PFSK-1 (cell line): ENCODE results near the gene THBS1.

ENCODE experiments used
- FOXP2 ChIP-seq: optimal IDR thresholded peaks from 2 replicates; pipeline ENCODE3; 2011; ENCODE audit warnings: borderline replicate concordance, control low read depth, inconsistent platforms; ENCODE audit not compliant: insufficient read depth; ENCODE audit errors: extremely low read length, extremely low read depth
- POLR2AphosphoS5 ChIP-seq: IDR thresholded peaks from 2 replicates; pipeline ENCODE4 v1.6.1; 2012; ENCODE audit warnings: low read depth, mild to moderate bottlenecking, control low read depth, low read length, moderate library complexity
- REST ChIP-seq, 2 experiments: IDR thresholded peaks; 2 replicates each; pipeline versions ENCODE4 v1.6.1 to v1.8.0; 2011 to 2012; ENCODE audit warnings: low read depth in 2 of 2, low read length in 2 of 2, control low read depth in 1 of 2, inconsistent platforms in 1 of 2, mild to moderate bottlenecking in 1 of 2, moderate library complexity in 1 of 2; ENCODE audit not compliant: insufficient read depth in 1 of 2
- SIN3A ChIP-seq: IDR thresholded peaks from 2 replicates; pipeline ENCODE4 v1.6.1; 2012; ENCODE audit warnings: mild to moderate bottlenecking, low read length, moderate library complexity, borderline replicate concordance; ENCODE audit not compliant: insufficient read depth
- TAF1 ChIP-seq: IDR thresholded peaks from 2 replicates; pipeline ENCODE4 v1.6.1; 2012; ENCODE audit warnings: low read length, control low read depth, borderline replicate concordance; ENCODE audit not compliant: insufficient read depth

Gene THBS1

GRCh38 chr15:39589193-39589814 is 8.4 kb downstream of the THBS1 start:
- TF ChIP-seq REST (IDR thresholded peaks at IDR 0.05; ENCODE audit: insufficient read depth in 1 of 2, low read depth in 2 of 2, low read length in 2 of 2) = no peak

- no peak for TF ChIP-seq SIN3A
These were observed 9.2 kb downstream of the THBS1 start for GRCh38 chr15:39589815-39590644.

GRCh38 chr15:39591141-39591895 is 10.4 kb downstream of the THBS1 start:
- TF ChIP-seq POLR2AphosphoS5 (no peak), REST (IDR thresholded peaks at IDR 0.05; ENCODE audit: insufficient read depth in 1 of 2, low read depth in 2 of 2, low read length in 2 of 2) (no peak), TAF1 (no peak), FOXP2 (no peak), SIN3A (no peak)

GRCh38 chr15:39591896-39592315 is 11.0 kb downstream of the THBS1 start:
- no peak for TF ChIP-seq FOXP2
- TF ChIP-seq SIN3A = no peak
- no peak for TF ChIP-seq REST (IDR thresholded peaks at IDR 0.05; ENCODE audit: insufficient read depth in 1 of 2, low read depth in 2 of 2, low read length in 2 of 2)
- no peak for TF ChIP-seq POLR2AphosphoS5
- TF ChIP-seq TAF1 = no peak

GRCh38 chr15:39592500-39592899 is 11.6 kb downstream of the THBS1 start:
- TF ChIP-seq REST (IDR thresholded peaks at IDR 0.05; ENCODE audit: insufficient read depth in 1 of 2, low read depth in 2 of 2, low read length in 2 of 2) (no peak), TAF1 (no peak), POLR2AphosphoS5 (no peak), SIN3A (no peak), FOXP2 (no peak)
